LNCaP clone FGC (cell line): ENCODE data around the gene MGAT3.

Experiments
- DNase-seq: peaks from one replicate; pipeline ENCODE4 v3.0.0-alpha.2; 2011; ENCODE audit warnings: low read depth
- H3K4me3 ChIP-seq: 2 replicates; pipeline ENCODE4 v1.5.1; 2011; ENCODE audit warnings: mild to moderate bottlenecking, low read depth, low read length, control low read depth
- CTCF ChIP-seq: IDR thresholded peaks from 2 replicates; pipeline ENCODE4 v1.5.1; 2012; ENCODE audit warnings: mild to moderate bottlenecking; ENCODE audit not compliant: control insufficient read depth, insufficient read depth; ENCODE audit errors: extremely low read depth

MGAT3 gene

GRCh38 chr22:39448205-39449054 is 8.4 kb upstream of the MGAT3 start:
- no peak for DNase-seq
- no peak overlapping the region for H3K4me3 ChIP-seq
- no peak for TF ChIP-seq CTCF

GRCh38 chr22:39449708-39450107 is 7.1 kb upstream of the MGAT3 start:
- no peak for DNase-seq
- TF ChIP-seq CTCF, result no peak
- no peak overlapping the region for H3K4me3 ChIP-seq

GRCh38 chr22:39450258-39450955 is 6.4 kb upstream of the MGAT3 start:
- no peak overlapping the region for H3K4me3 ChIP-seq
- no peak for TF ChIP-seq CTCF

GRCh38 chr22:39452740-39453040 is 4.1 kb upstream of the MGAT3 start:
- DNase-seq, result no peak
- TF ChIP-seq CTCF, result no peak

More at GRCh38 chr22:39450258-39450955, 6.4 kb upstream of the MGAT3 start:
- no peak for DNase-seq

GRCh38 chr22:39453765-39454378 is 2.9 kb upstream of the MGAT3 start:
- no peak overlapping the region for H3K4me3 ChIP-seq
- DNase-seq, result no peak
- no peak for TF ChIP-seq CTCF

More at GRCh38 chr22:39452740-39453040, 4.1 kb upstream of the MGAT3 start:
- H3K4me3 ChIP-seq, result no peak overlapping the region

GRCh38 chr22:39454385-39454871 is 2.4 kb upstream of the MGAT3 start:
- no peak for TF ChIP-seq CTCF
- no peak overlapping the region for H3K4me3 ChIP-seq
- no peak for DNase-seq
